NT2/D1 (cell line): Measurements from ENCODE around the gene POTEF.
"Not testable (repeated sequence)": the region's sequence is repeated elsewhere in the genome, so short reads cannot be mapped to it uniquely, and the experiment has no call there.

Source experiments
- SUZ12 ChIP-seq: IDR thresholded peaks from 2 replicates; pipeline ENCODE4 v1.6.1; 2011; ENCODE audit not compliant: insufficient read length, insufficient read depth; ENCODE audit errors: extremely low read depth
- ZNF274 ChIP-seq: IDR thresholded peaks from 2 replicates; pipeline ENCODE4 v1.6.1; 2011; ENCODE audit warnings: mild to moderate bottlenecking, low read depth, low read length

- TF ChIP-seq SUZ12, ZNF274: not testable (repeated sequence)
Measured at GRCh38 chr2:130148515-130148914, 19.5 kb upstream of the POTEF start.
